H9 (cell line): ENCODE data around the gene CSMD2. TPM values are rescaled to one million over a fixed set of nuclear protein-coding genes. Genes with fewer than 3 reads are reported as not detected.

Source experiments
- DNase-seq: peaks from one replicate; pipeline ENCODE4 v3.0.0-alpha.2; 2017
- H2AFZ ChIP-seq: one replicate; pipeline ENCODE4 v1.6.1; 2013; ENCODE audit warnings: mild to moderate bottlenecking, low read length, control low read depth, moderate library complexity
- H2AK5ac ChIP-seq: 2 replicates; pipeline ENCODE4 v1.6.1; 2013; ENCODE audit warnings: low read length, control low read depth, mixed read lengths; ENCODE audit not compliant: insufficient read length
- H2BK120ac ChIP-seq: one replicate; pipeline ENCODE4 v1.6.1; 2013; ENCODE audit warnings: low read depth, mild to moderate bottlenecking, low read length, control low read depth, inconsistent platforms; ENCODE audit not compliant: poor library complexity, severe bottlenecking
- H2BK12ac ChIP-seq: 2 replicates; pipeline ENCODE4 v1.6.1; 2013; ENCODE audit warnings: low read length, control low read depth, mixed read lengths, low read depth; ENCODE audit not compliant: insufficient read length
- H2BK15ac ChIP-seq: 2 replicates; pipeline ENCODE4 v1.6.1; 2013; ENCODE audit warnings: low read depth, low read length, control low read depth
- H2BK20ac ChIP-seq: one replicate; pipeline ENCODE4 v1.6.1; 2013; ENCODE audit warnings: low read depth, mild to moderate bottlenecking, low read length, control low read depth, inconsistent platforms; ENCODE audit not compliant: poor library complexity, severe bottlenecking
- H2BK5ac ChIP-seq: 2 replicates; pipeline ENCODE4 v1.6.1; 2013; ENCODE audit warnings: low read length, control low read depth, mixed read lengths; ENCODE audit not compliant: insufficient read length
- H3K14ac ChIP-seq: 2 replicates; pipeline ENCODE4 v1.6.1; 2013; ENCODE audit warnings: low read length, control low read depth; ENCODE audit not compliant: insufficient read depth
- H3K18ac ChIP-seq: 2 replicates; pipeline ENCODE4 v1.6.1; 2013; ENCODE audit warnings: low read depth, mild to moderate bottlenecking, mixed read lengths, low read length, control low read depth; ENCODE audit not compliant: insufficient read length
- H3K23ac ChIP-seq: 2 replicates; pipeline ENCODE4 v1.6.1; 2013; ENCODE audit warnings: low read length, control low read depth, mixed read lengths, low read depth; ENCODE audit not compliant: insufficient read length
- H3K23me2 ChIP-seq: 2 replicates; pipeline ENCODE4 v1.6.1; 2013; ENCODE audit warnings: low read depth, mild to moderate bottlenecking, mixed read lengths, low read length, control low read depth; ENCODE audit not compliant: insufficient read length, poor library complexity, severe bottlenecking
- H3K27ac ChIP-seq: 2 replicates; pipeline ENCODE4 v1.5.1; 2013; ENCODE audit warnings: low read length, control low read depth, mixed read lengths, low read depth; ENCODE audit not compliant: insufficient read length
- H3K27me3 ChIP-seq: 2 replicates; pipeline ENCODE4 v1.6.1; 2013; ENCODE audit warnings: low read length, control low read depth, inconsistent platforms; ENCODE audit not compliant: insufficient read depth
- H3K4ac ChIP-seq: 2 replicates; pipeline ENCODE4 v1.6.1; 2013; ENCODE audit warnings: low read depth, mild to moderate bottlenecking, control low read depth, inconsistent platforms, low read length, moderate library complexity
- H3K4me1 ChIP-seq: 2 replicates; pipeline ENCODE4 v1.6.1; 2013; ENCODE audit warnings: low read length, control low read depth, inconsistent platforms; ENCODE audit not compliant: insufficient read depth
- H3K4me2 ChIP-seq: 2 replicates; pipeline ENCODE4 v1.6.1; 2013; ENCODE audit warnings: low read length, control low read depth, mixed read lengths; ENCODE audit not compliant: insufficient read length, insufficient read depth
- H3K56ac ChIP-seq: 2 replicates; pipeline ENCODE4 v1.6.1; 2013; ENCODE audit warnings: low read depth, mild to moderate bottlenecking, mixed read lengths, low read length, control low read depth; ENCODE audit not compliant: insufficient read length
- H3K79me1 ChIP-seq: 2 replicates; pipeline ENCODE4 v1.6.1; 2013; ENCODE audit warnings: low read depth, mild to moderate bottlenecking, moderate library complexity, low read length, control low read depth, inconsistent platforms; ENCODE audit not compliant: insufficient read depth, poor library complexity, severe bottlenecking
- H3K79me2 ChIP-seq: 2 replicates; pipeline ENCODE4 v1.6.1; 2013; ENCODE audit warnings: low read length, control low read depth, inconsistent platforms; ENCODE audit not compliant: insufficient read depth
- H3K9ac ChIP-seq: 2 replicates; pipeline ENCODE4 v1.6.1; 2013; ENCODE audit warnings: low read length, control low read depth, mixed read lengths; ENCODE audit not compliant: insufficient read length; ENCODE audit errors: extremely low read depth
- H3K9me3 ChIP-seq: one replicate; pipeline ENCODE4 v1.6.1; 2013; ENCODE audit warnings: low read depth, low read length, inconsistent platforms; ENCODE audit not compliant: control insufficient read depth
- H3T11ph ChIP-seq: one replicate; pipeline ENCODE4 v1.6.1; 2013; ENCODE audit warnings: mild to moderate bottlenecking, low read length, control low read depth, inconsistent platforms
- H4K20me1 ChIP-seq: one replicate; pipeline ENCODE4 v1.6.1; 2013; ENCODE audit not compliant: control insufficient read depth, insufficient read length, insufficient read depth
- H4K5ac ChIP-seq: 2 replicates; pipeline ENCODE4 v1.6.1; 2013; ENCODE audit warnings: low read depth, mild to moderate bottlenecking, mixed read lengths, low read length, control low read depth; ENCODE audit not compliant: insufficient read length
- H4K8ac ChIP-seq: replicated peaks from 2 replicates; pipeline ENCODE4 v1.6.1; 2013; ENCODE audit warnings: low read length, control low read depth, mixed read lengths, low read depth; ENCODE audit not compliant: insufficient read length
- H4K91ac ChIP-seq: 2 replicates; pipeline ENCODE4 v1.6.1; 2013; ENCODE audit warnings: low read depth, mild to moderate bottlenecking, moderate library complexity, mixed read lengths, low read length, control low read depth; ENCODE audit not compliant: insufficient read length
- H3K27ac Mint-ChIP-seq, 3 experiments: 2 replicates in 2 of 3; 3 replicates in 1 of 3; pipeline ENCODE4 v1.8.0; 2020 to 2021; ENCODE audit warnings: mixed read lengths in 3 of 3, mild to moderate bottlenecking in 1 of 3, moderate library complexity in 1 of 3
- H3K27me3 Mint-ChIP-seq: 2 replicates; pipeline ENCODE4 v1.8.0; 2021; ENCODE audit warnings: low read depth, mild to moderate bottlenecking, moderate library complexity, mixed read lengths
- H3K36me3 Mint-ChIP-seq, 3 experiments: 2 replicates in 2 of 3; 3 replicates in 1 of 3; pipeline ENCODE4 v1.8.0; 2020 to 2021; ENCODE audit warnings: low read depth in 3 of 3, mixed read lengths in 3 of 3; ENCODE audit not compliant: insufficient read depth in 1 of 3
- H3K4me1 Mint-ChIP-seq, 2 experiments: 2 replicates each; pipeline ENCODE4 v1.8.0; 2020; ENCODE audit warnings: mixed read lengths in 2 of 2
- H3K4me3 Mint-ChIP-seq, 2 experiments: 2 replicates in 1 of 2; 3 replicates in 1 of 2; pipeline ENCODE4 v1.8.0; 2020 to 2021; ENCODE audit warnings: mild to moderate bottlenecking in 2 of 2, mixed read lengths in 2 of 2, moderate library complexity in 1 of 2
- H3K9me3 Mint-ChIP-seq, 2 experiments: 2 replicates in 1 of 2; 3 replicates in 1 of 2; pipeline ENCODE4 v1.8.0; 2020; ENCODE audit warnings: mild to moderate bottlenecking in 2 of 2, mixed read lengths in 2 of 2, moderate library complexity in 1 of 2
- WGBS: extraction: QIAGEN DNeasy Blood & Tissue Kit; methylation state at CpG from one replicate; pipeline ENCODE4 v1.1.7; 2013; ENCODE audit warnings: missing lambda C conversion rate, low lambda C conversion rate, mixed read lengths; ENCODE audit not compliant: insufficient read length; ENCODE audit errors: extremely low coverage; 5-methylcytosine and 5-hydroxymethylcytosine counted together
- total RNA-seq: library from RNA; stranded (reverse); gene quantifications from 2 replicates; pipeline ENCODE4 v1.2.1, GENCODE V29; 2021
- TF ChIP-seq, protein P1 (sequence below): fragments of 200-600 bp; sonication (generic); conservative IDR thresholded peaks from 3 replicates; pipeline ENCODE4 v1.8.0; 2021; ENCODE audit warnings: antibody characterized with exemption, mild to moderate bottlenecking

CSMD2 gene
- total RNA-seq, 1 experiment from 2014 or later, result 6.4 TPM

DNA sequence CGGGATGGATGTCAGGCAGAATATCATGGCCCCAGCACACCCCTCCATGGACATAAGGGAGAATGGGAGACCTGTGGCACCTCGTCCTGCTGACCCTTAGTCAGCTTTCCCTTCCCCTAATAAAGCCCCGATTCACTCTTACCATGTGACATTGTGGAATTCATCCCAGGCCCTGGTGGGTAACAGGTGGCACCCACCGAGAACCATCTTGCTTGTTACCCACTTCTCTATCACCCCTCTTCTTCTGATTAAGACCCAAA is 32.9 kb downstream of the CSMD2 start:
- no peaks in the 10 kb centered on the region for H4K20me1 ChIP-seq
- H4K8ac ChIP-seq, result no peak overlapping the region
- no peak overlapping the region for H2BK15ac ChIP-seq
- no peak overlapping the region for H3K27ac ChIP-seq
- no peaks in the 10 kb centered on the region; a peak in 1 of 4 replicates for H3K4me1 Mint-ChIP-seq
- H3K4me2 ChIP-seq, result no peak overlapping the region
- no peaks in the 10 kb centered on the region; the same call in 1 of the 2 replicates for H3K79me2 ChIP-seq
- H3K23ac ChIP-seq, result no peak overlapping the region
- no peak overlapping the region for H2BK12ac ChIP-seq
- TF ChIP-seq, protein P1, sequence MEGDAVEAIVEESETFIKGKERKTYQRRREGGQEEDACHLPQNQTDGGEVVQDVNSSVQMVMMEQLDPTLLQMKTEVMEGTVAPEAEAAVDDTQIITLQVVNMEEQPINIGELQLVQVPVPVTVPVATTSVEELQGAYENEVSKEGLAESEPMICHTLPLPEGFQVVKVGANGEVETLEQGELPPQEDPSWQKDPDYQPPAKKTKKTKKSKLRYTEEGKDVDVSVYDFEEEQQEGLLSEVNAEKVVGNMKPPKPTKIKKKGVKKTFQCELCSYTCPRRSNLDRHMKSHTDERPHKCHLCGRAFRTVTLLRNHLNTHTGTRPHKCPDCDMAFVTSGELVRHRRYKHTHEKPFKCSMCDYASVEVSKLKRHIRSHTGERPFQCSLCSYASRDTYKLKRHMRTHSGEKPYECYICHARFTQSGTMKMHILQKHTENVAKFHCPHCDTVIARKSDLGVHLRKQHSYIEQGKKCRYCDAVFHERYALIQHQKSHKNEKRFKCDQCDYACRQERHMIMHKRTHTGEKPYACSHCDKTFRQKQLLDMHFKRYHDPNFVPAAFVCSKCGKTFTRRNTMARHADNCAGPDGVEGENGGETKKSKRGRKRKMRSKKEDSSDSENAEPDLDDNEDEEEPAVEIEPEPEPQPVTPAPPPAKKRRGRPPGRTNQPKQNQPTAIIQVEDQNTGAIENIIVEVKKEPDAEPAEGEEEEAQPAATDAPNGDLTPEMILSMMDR, result no peak
- no peak overlapping the region for H3K18ac ChIP-seq
- H4K91ac ChIP-seq, result no peak overlapping the region
- H3K27ac Mint-ChIP-seq, result no peak overlapping the region
- H3K4me1 ChIP-seq, result no peaks in the 10 kb centered on the region
- H3K14ac ChIP-seq, result no peak overlapping the region
- no peak overlapping the region for H2BK5ac ChIP-seq
- H3K9me3 ChIP-seq, result no peaks in the 10 kb centered on the region
- H2AK5ac ChIP-seq, result no peak overlapping the region
- H3K23me2 ChIP-seq, result no peaks in the 10 kb centered on the region
- no peaks in the 10 kb centered on the region for H3K79me1 ChIP-seq
- H3K56ac ChIP-seq, result no peak overlapping the region
- DNase-seq, result no peak
- no peaks in the 10 kb centered on the region for H3K27me3 Mint-ChIP-seq
- no CpG with 5 or more reads among the region's 4 CpGs for WGBS
- H3K9ac ChIP-seq, result no peak overlapping the region
- peaks cover 1 to 13% (median 2%) of the 10 kb centered on the region in 3 experiments; a peak in 4 of 7 replicates for H3K36me3 Mint-ChIP-seq
- H2BK20ac ChIP-seq, result no peak overlapping the region
- H3T11ph ChIP-seq, result no peak overlapping the region
- H3K4ac ChIP-seq, result no peak overlapping the region
- H4K5ac ChIP-seq, result no peak overlapping the region
- H3K27me3 ChIP-seq, result no peaks in the 10 kb centered on the region
- H3K9me3 Mint-ChIP-seq, result no peaks in the 10 kb centered on the region
- no peak overlapping the region for H2AFZ ChIP-seq
- H2BK120ac ChIP-seq, result no peak overlapping the region
- no peak overlapping the region for H3K4me3 Mint-ChIP-seq
